Muscle of back (tissue), 11 donors: ENCODE results near the gene HOXD8. TPM values are rescaled to one million over a fixed set of nuclear protein-coding genes. Genes with fewer than 3 reads are reported as not detected.

Experiments used
- DNase-seq, 3 donors: peaks; one replicate each; pipeline versions ENCODE4 v3.0.0 to v3.0.0-alpha.2; 2013
- polyA plus RNA-seq, 10 donors: library from polyadenylated mRNA; unstranded; fragments of 120-200 nt; gene quantifications; one replicate each; pipeline ENCODE4 v1.2.1, GENCODE V29; 2013; ENCODE audit not compliant: insufficient read length in 10 of 10

Gene HOXD8
- polyA plus RNA-seq, 10 donors = 30.6 to 43.1 (median 40.2) TPM

- no peak for DNase-seq
These were observed 28.2 kb upstream of the HOXD8 start for GRCh38 chr2:176101216-176101830.

- DNase-seq = no peak
These were observed 27.7 kb upstream of the HOXD8 start for GRCh38 chr2:176101842-176102241.

GRCh38 chr2:176102309-176102866 is 27.1 kb upstream of the HOXD8 start:
- no peak for DNase-seq

- DNase-seq = no peak
These were observed 26.3 kb upstream of the HOXD8 start for GRCh38 chr2:176103194-176103593.

- no peak for DNase-seq
These were observed 25.7 kb upstream of the HOXD8 start for GRCh38 chr2:176103742-176104315.

GRCh38 chr2:176104316-176105077 is 25.0 kb upstream of the HOXD8 start:
- DNase-seq = no peak

GRCh38 chr2:176105078-176105729 is 24.3 kb upstream of the HOXD8 start:
- no peak for DNase-seq

- DNase-seq = no peak
These were observed 23.6 kb upstream of the HOXD8 start for GRCh38 chr2:176105730-176106580.

- peak in 1 of 3 donors; percentile 81 for DNase-seq
These were observed 22.6 kb upstream of the HOXD8 start, which contains the start of gene HOXD11 for GRCh38 chr2:176106581-176107539. Gene HOXD11 (plus strand): TSS chr2:176107280. CDS start chr2:176107356, 76 bp downstream.

GRCh38 chr2:176107731-176108181 is 21.7 kb upstream of the HOXD8 start:
- no peak for DNase-seq

- DNase-seq = no peak
These were observed 20.2 kb upstream of the HOXD8 start for GRCh38 chr2:176109192-176109901.

- no peak for DNase-seq
These were observed 19.6 kb upstream of the HOXD8 start for GRCh38 chr2:176109946-176110345.

- DNase-seq = no peak
These were observed 18.8 kb upstream of the HOXD8 start for GRCh38 chr2:176110415-176111308.

- DNase-seq = peak in 2 of 3 donors; percentile 73 to 91
These were observed 18.2 kb upstream of the HOXD8 start for GRCh38 chr2:176111309-176111663.

GRCh38 chr2:176111846-176112374 is 17.6 kb upstream of the HOXD8 start:
- DNase-seq = peak in 1 of 3 donors; percentile 55

- DNase-seq = peak in 1 of 3 donors; percentile 52
These were observed 16.9 kb upstream of the HOXD8 start for GRCh38 chr2:176112375-176113302.
